CD4-positive, alpha-beta T cell (primary cell): ENCODE measurements around the gene RBM5. TPM values are rescaled to one million over a fixed set of nuclear protein-coding genes. Genes with fewer than 3 reads are reported as not detected.

Experiments
- ATAC-seq: fragments of 200-7000 bp; cut with Tn5 transposase; one replicate; pipeline ENCODE4 v1.10.0; 2022; ENCODE audit warnings: mild to moderate bottlenecking; ENCODE audit not compliant: poor library complexity
- CTCF ChIA-PET: fragments of 350-600 bp; sonication (Branson Sonifier 250); formaldehyde crosslinking; loops from one replicate; lab custom pipeline; 2021; ENCODE audit warnings: antibody characterized with exemption, inconsistent platforms; lab: Charles Lee
- POLR2A ChIA-PET: fragments of 350-600 bp; sonication (Branson Sonifier 250); formaldehyde crosslinking; loops from one replicate; lab custom pipeline; 2021; ENCODE audit warnings: antibody characterized with exemption, inconsistent platforms; lab: Charles Lee
- DNase-seq, 14 experiments: peaks; one replicate each; pipeline ENCODE4 v3.0.0-alpha.2; 2013 to 2020; ENCODE audit warnings: mixed read lengths in 2 of 14
- H3K27ac ChIP-seq, 2 donors: one replicate each; pipeline versions ENCODE4 v1.5.1 to v1.7.0; 2013; ENCODE audit warnings: low read length in 2 of 2, low read depth in 1 of 2, mild to moderate bottlenecking in 1 of 2
- H3K27me3 ChIP-seq, 2 experiments: 1 replicate in 1 of 2; 2 replicates in 1 of 2; pipeline versions ENCODE4 v1.6.1 to v1.7.0; 2013; ENCODE audit warnings: low read length in 2 of 2, control low read depth in 1 of 2, mild to moderate bottlenecking in 1 of 2, moderate library complexity in 1 of 2; ENCODE audit not compliant: insufficient read depth in 2 of 2, control insufficient read depth in 1 of 2
- H3K36me3 ChIP-seq: one replicate; pipeline ENCODE4 v1.6.1; 2013; ENCODE audit warnings: low read length, control low read depth; ENCODE audit not compliant: insufficient read depth
- H3K4me1 ChIP-seq: one replicate; pipeline ENCODE4 v1.6.1; 2013; ENCODE audit warnings: low read length, control low read depth; ENCODE audit not compliant: insufficient read depth
- H3K4me3 ChIP-seq: one replicate; pipeline ENCODE4 v1.5.1; 2013; ENCODE audit warnings: mild to moderate bottlenecking, low read length, moderate library complexity
- H3K9me3 ChIP-seq, 2 experiments: 1 replicate in 1 of 2; 2 replicates in 1 of 2; pipeline versions ENCODE4 v1.6.1 to v1.7.0; 2013; ENCODE audit warnings: low read length in 2 of 2, mild to moderate bottlenecking in 2 of 2, control low read depth in 1 of 2, moderate library complexity in 1 of 2; ENCODE audit not compliant: control insufficient read depth in 1 of 2, insufficient read depth in 1 of 2
- H3K27ac Mint-ChIP-seq: one replicate; pipeline ENCODE4 v1.8.0; 2020; ENCODE audit warnings: mixed read lengths
- H3K27me3 Mint-ChIP-seq: one replicate; pipeline ENCODE4 v1.8.0; 2021; ENCODE audit warnings: mixed read lengths
- H3K36me3 Mint-ChIP-seq: one replicate; pipeline ENCODE4 v1.8.0; 2021; ENCODE audit warnings: low read depth, mixed read lengths
- H3K4me1 Mint-ChIP-seq: one replicate; pipeline ENCODE4 v1.8.0; 2021; ENCODE audit warnings: low read depth, mixed read lengths
- H3K4me3 Mint-ChIP-seq: one replicate; pipeline ENCODE4 v1.8.0; 2020; ENCODE audit warnings: mild to moderate bottlenecking, mixed read lengths
- H3K9me3 Mint-ChIP-seq: one replicate; pipeline ENCODE4 v1.8.0; 2020; ENCODE audit warnings: mixed read lengths
- intact Hi-C, 2 experiments: fragments of 100-400 bp; cut with DNase I in 1 of 2; cut with micrococcal nuclease in 1 of 2; formaldehyde crosslinking; loops; one replicate each; pipeline versions ENCODE4 v1.15.1 to v1.9.0; 2023 to 2025; cut with DNase I, micrococcal nuclease
- total RNA-seq, 174 experiments: library from RNA in 2 of 174; stranded (reverse) in 2 of 174; gene quantifications; one replicate each; pipeline ENCODE4 v1.2.3 and lab custom pipeline; 2021 to 2026
- TF ChIP-seq, protein P1 (sequence below): fragments of 200-600 bp; IDR thresholded peaks from one replicate; pipeline ENCODE4 v1.8.0; 2022; ENCODE audit warnings: antibody characterized with exemption, mild to moderate bottlenecking

The RBM5 gene
- total RNA-seq, 2 experiments from 2014 or later = 324 to 330 TPM

DNA sequence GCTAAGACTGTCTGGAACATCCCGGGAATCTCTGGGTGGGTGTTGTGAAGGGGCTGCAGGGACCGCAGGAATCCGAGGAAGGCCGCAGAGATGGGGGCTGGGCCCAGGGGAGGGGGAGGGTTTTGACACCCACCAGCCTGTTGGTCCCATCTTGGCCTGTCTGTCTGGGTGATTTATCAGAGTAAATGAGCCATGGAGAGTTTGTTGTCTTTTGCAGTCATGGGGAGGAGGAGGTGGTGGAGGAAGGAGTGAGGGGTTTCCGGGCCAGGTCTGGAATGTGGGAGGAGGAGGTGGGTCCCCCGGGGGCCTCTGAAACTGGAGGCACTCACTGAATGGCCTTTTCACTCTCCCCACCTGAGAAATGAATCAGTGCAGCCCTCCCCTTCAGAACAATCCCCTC, 77.9 kb downstream of the RBM5 start:
- Histone ChIP-seq H3K36me3 (no peaks in the 10 kb centered on the region), H3K4me1 (no peaks in the 10 kb centered on the region), H3K27ac (no peak overlapping the region), H3K4me3 (no peak overlapping the region), H3K27me3 (no peaks in the 10 kb centered on the region), H3K9me3 (no peaks in the 10 kb centered on the region)
- no peak for DNase-seq
- H3K4me3 Mint-ChIP-seq = no peak overlapping the region
- no peaks in the 10 kb centered on the region for H3K27me3 Mint-ChIP-seq
- ATAC-seq = no peak
- H3K36me3 Mint-ChIP-seq = no peaks in the 10 kb centered on the region
- no peaks in the 10 kb centered on the region for H3K9me3 Mint-ChIP-seq
- no peaks in the 10 kb centered on the region for H3K4me1 Mint-ChIP-seq
- intact Hi-C loops = loop anchor here in 1 of 2 experiments (10.0 kb wide), 1 partner anchor 228 kb away; no protein-coding TSS in a partner anchor
- no peak overlapping the region for H3K27ac Mint-ChIP-seq
- TF ChIP-seq, protein P1, sequence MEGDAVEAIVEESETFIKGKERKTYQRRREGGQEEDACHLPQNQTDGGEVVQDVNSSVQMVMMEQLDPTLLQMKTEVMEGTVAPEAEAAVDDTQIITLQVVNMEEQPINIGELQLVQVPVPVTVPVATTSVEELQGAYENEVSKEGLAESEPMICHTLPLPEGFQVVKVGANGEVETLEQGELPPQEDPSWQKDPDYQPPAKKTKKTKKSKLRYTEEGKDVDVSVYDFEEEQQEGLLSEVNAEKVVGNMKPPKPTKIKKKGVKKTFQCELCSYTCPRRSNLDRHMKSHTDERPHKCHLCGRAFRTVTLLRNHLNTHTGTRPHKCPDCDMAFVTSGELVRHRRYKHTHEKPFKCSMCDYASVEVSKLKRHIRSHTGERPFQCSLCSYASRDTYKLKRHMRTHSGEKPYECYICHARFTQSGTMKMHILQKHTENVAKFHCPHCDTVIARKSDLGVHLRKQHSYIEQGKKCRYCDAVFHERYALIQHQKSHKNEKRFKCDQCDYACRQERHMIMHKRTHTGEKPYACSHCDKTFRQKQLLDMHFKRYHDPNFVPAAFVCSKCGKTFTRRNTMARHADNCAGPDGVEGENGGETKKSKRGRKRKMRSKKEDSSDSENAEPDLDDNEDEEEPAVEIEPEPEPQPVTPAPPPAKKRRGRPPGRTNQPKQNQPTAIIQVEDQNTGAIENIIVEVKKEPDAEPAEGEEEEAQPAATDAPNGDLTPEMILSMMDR = no peak
- CTCF ChIA-PET = no interaction called here
- POLR2A ChIA-PET = no interaction called here

DNA sequence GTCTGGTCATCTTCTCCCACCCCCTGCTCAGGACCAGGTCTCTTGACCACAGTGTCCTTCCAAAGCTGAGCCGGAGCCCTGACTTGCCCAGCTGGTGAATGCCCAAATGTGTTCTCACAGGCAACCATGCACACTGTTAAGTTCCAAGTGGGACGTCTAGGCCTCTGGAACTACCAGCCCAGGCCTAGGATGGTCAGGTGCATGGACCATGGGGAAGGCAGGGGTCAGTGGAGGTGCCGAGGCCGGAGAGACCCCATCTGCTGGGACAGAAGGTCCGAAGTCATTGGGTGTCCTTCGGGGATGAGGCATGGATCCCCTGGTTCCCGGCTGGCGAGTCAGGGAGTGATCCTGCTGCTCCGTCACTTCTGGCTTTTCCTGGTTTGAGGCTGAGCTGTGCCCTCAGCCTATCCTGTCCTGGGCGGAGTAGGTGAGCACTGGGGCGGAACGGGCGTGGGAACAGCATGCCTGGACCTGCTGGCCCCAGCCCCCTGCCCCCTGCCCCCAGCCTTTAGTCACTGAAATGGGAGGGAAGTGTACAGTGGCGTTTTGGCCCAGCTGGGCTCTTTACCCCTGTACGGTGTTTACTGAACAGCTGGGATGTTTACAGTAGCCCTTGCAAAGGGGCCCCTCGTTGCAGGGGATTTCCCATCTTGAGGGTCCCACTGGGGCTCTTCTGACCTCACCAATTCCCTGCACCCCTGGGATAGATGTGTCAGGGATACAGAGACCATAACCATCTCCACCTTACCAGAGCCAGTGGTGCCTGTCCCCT, 78.5 kb downstream of the RBM5 start:
- ChIA-PET POLR2A (no interaction called here), CTCF (no interaction called here)
- H3K9me3 Mint-ChIP-seq = no peaks in the 10 kb centered on the region
- DNase-seq (no peak), ATAC-seq (no peak)
- H3K27me3 Mint-ChIP-seq = no peaks in the 10 kb centered on the region
- TF ChIP-seq, protein P1 = no peak
- H3K27ac Mint-ChIP-seq = no peak overlapping the region
- Histone ChIP-seq H3K4me1 (no peaks in the 10 kb centered on the region), H3K4me3 (no peak overlapping the region), H3K9me3 (no peaks in the 10 kb centered on the region), H3K36me3 (no peaks in the 10 kb centered on the region), H3K27me3 (no peaks in the 10 kb centered on the region), H3K27ac (no peak overlapping the region)
- no peaks in the 10 kb centered on the region for H3K36me3 Mint-ChIP-seq
- intact Hi-C loops = loop anchor here in 1 of 2 experiments (10.0 kb wide), 1 partner anchor 228 kb away; no protein-coding TSS in a partner anchor
- no peaks in the 10 kb centered on the region for H3K4me1 Mint-ChIP-seq
- H3K4me3 Mint-ChIP-seq = no peak overlapping the region

DNA sequence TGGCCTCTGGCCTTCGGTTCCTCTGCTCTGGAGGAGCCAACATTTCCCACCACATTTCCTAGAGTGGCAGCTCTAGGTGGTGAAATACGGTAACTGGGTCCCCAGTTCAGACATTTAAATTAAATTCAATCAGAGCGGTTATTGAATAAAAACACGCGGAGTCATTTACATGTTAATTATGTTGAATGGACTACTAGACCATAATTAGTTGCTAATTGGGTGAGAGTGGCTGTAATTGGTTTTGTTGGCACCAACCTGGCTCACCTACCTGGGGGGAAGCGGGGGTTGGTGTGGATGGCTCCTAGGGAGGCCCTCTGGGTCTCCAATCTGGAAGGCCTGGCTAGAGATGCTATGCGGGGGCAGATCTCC, 79.1 kb downstream of the RBM5 start:
- CTCF ChIA-PET = no interaction called here
- no peaks in the 10 kb centered on the region for H3K36me3 Mint-ChIP-seq
- Histone ChIP-seq H3K36me3 (no peaks in the 10 kb centered on the region), H3K9me3 (no peaks in the 10 kb centered on the region), H3K4me3 (no peak overlapping the region), H3K27me3 (no peaks in the 10 kb centered on the region), H3K27ac (no peak overlapping the region), H3K4me1 (no peaks in the 10 kb centered on the region)
- no peaks in the 10 kb centered on the region for H3K9me3 Mint-ChIP-seq
- no peak overlapping the region for H3K4me3 Mint-ChIP-seq
- DNase-seq (no peak), ATAC-seq (no peak)
- no peaks in the 10 kb centered on the region for H3K4me1 Mint-ChIP-seq
- no peak overlapping the region for H3K27ac Mint-ChIP-seq
- intact Hi-C loops = loop anchor here in 1 of 2 experiments (10.0 kb wide), 1 partner anchor 227 kb away; no protein-coding TSS in a partner anchor
- POLR2A ChIA-PET = no interaction called here
- H3K27me3 Mint-ChIP-seq = no peaks in the 10 kb centered on the region
- TF ChIP-seq, protein P1 = no peak
